ENCODE data around the gene DROSHA.
"Not testable (repeated sequence)": the region's sequence is repeated elsewhere in the genome, so short reads cannot be mapped to it uniquely, and the experiment has no call there.

DROSHA gene

GRCh38 chr5:31378136-31378535, 153.8 kb downstream of the DROSHA start:
- DNase-seq = no peak

- no peak for DNase-seq
Measured at GRCh38 chr5:31377274-31377946, 154.5 kb downstream of the DROSHA start.

- no peak for DNase-seq
Measured at GRCh38 chr5:31375999-31376720, 155.7 kb downstream of the DROSHA start.

- no peak for DNase-seq
Measured at GRCh38 chr5:31372124-31372523, 159.8 kb downstream of the DROSHA start.

- peak; percentile 17 for DNase-seq
Measured at GRCh38 chr5:31366941-31367340, 165.0 kb downstream of the DROSHA start.

GRCh38 chr5:31365776-31366175, 166.1 kb downstream of the DROSHA start:
- DNase-seq = no peak

GRCh38 chr5:31364881-31365636, 166.8 kb downstream of the DROSHA start:
- peak; percentile 76 for DNase-seq

GRCh38 chr5:31362931-31363568, 168.8 kb downstream of the DROSHA start:
- no peak for DNase-seq

- DNase-seq = no peak
Measured at GRCh38 chr5:31362529-31362900, 169.4 kb downstream of the DROSHA start.

GRCh38 chr5:31361704-31362528, 170.0 kb downstream of the DROSHA start:
- not testable (repeated sequence) for DNase-seq

GRCh38 chr5:31361234-31361633, 170.7 kb downstream of the DROSHA start:
- peak; percentile 25 for DNase-seq

GRCh38 chr5:31359839-31360238, 172.1 kb downstream of the DROSHA start:
- DNase-seq = no peak

GRCh38 chr5:31357038-31357437, 174.9 kb downstream of the DROSHA start:
- DNase-seq = no peak

- no peak for DNase-seq
Measured at GRCh38 chr5:31355337-31355736, 176.6 kb downstream of the DROSHA start.
